22Rv1 (cell line): ENCODE measurements around the gene CHMP1A.

Experiments
- H3K27ac ChIP-seq: fragments of 450-650 bp; 2 replicates; pipeline ENCODE4 v1.5.1; 2017
- ZFX ChIP-seq: fragments of 450-650 bp; IDR thresholded peaks from 2 replicates; pipeline ENCODE4 v1.6.1; 2017; ENCODE audit warnings: antibody characterized with exemption, borderline replicate concordance
- TF ChIP-seq, protein P1 (sequence below): fragments of 450-650 bp; IDR thresholded peaks from 2 replicates; pipeline ENCODE4 v1.5.1; 2017; ENCODE audit warnings: mild to moderate bottlenecking

CHMP1A gene

DNA sequence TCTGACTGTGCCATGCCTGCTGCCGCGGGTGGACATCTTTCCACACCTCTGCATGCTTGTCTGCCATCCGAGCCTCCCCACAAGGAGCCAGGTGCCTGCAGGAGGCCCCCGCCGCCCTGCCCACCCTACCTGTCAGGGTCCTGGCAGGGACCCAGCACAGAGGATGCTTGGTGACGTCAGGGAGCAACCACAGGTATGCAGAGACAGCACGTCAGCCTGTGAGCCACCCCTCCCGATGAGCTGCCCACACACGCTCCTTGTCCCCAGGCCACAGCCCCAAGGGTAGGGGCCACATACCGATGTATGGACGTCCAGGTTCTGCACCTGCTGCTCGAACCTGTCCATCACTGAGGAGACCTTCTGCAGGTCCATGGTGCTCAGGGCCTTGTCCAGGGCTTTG lies 10.6 kb downstream of the CHMP1A start:
- H3K27ac ChIP-seq = no peak overlapping the region
- TF ChIP-seq ZFX = no peak
- TF ChIP-seq, protein P1, sequence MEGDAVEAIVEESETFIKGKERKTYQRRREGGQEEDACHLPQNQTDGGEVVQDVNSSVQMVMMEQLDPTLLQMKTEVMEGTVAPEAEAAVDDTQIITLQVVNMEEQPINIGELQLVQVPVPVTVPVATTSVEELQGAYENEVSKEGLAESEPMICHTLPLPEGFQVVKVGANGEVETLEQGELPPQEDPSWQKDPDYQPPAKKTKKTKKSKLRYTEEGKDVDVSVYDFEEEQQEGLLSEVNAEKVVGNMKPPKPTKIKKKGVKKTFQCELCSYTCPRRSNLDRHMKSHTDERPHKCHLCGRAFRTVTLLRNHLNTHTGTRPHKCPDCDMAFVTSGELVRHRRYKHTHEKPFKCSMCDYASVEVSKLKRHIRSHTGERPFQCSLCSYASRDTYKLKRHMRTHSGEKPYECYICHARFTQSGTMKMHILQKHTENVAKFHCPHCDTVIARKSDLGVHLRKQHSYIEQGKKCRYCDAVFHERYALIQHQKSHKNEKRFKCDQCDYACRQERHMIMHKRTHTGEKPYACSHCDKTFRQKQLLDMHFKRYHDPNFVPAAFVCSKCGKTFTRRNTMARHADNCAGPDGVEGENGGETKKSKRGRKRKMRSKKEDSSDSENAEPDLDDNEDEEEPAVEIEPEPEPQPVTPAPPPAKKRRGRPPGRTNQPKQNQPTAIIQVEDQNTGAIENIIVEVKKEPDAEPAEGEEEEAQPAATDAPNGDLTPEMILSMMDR = no peak

DNA sequence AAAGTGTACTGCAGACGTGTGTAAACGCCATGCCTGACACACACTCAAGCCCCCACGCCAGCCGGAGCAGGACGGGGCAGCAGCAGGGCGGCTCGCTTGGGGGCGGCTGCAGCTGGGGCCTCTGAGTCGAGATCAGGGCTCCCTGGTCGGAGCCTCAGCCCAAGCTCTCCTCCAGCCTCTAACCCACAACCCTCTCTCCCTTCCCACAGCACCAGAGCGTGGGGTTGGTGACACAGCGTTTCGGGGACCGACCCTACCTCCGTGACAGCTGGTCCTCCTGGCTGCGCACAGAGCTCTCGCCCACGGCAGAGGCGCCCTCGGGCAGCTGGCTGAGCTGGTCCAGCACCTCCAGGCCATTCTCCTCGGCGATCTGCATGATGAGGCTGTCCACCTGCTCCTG lies 11.2 kb downstream of the CHMP1A start:
- no peak overlapping the region for H3K27ac ChIP-seq
- TF ChIP-seq, protein P1 = no peak
- no peak for TF ChIP-seq ZFX

DNA sequence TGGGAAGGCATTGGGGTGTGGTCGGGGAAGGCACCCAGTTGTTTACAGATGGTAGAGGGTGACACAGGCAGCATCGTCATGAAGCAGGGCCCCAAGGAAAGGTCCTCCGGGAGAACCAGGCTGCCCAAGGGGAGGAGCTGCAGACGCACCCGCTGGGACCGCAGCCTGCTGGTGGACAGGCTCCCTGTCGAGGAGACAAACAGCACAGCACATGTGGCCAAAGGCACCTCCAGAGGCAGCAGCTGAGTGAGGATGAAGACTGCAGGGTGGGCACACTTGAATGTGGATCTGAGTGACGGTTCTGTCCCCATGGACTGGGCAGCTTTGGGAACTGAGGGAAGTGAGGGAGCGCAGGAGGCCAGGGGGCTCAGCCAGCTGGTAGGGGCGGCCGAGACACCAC lies 12.4 kb downstream of the CHMP1A start:
- TF ChIP-seq ZFX = no peak
- TF ChIP-seq, protein P1 = no peak
- H3K27ac ChIP-seq = no peak overlapping the region

DNA sequence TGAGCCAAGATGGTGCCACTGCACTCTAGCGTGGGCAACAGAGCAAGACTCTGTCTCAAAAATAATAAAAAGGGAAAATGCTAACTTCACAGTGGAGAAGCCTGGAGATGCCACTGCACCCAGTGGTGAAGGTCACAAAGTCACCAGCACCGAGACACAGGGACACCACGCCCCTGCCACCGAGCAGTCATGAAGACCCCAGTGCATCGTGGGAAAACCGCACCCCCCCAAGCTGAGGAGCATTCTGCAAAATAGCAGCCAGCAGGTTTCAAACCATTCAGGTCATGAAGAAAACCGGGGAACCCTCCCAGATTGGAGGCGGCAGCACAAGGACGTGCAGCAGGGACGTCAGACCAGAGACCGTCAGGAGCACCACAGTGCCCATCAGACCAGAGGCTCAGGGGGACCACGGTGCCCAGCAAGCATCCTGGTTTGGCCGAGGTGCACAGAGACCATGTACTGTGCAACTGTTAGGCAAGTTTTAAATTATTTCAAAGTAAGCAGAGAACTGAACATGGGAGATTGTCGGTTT lies 13.7 kb downstream of the CHMP1A start:
- peak overlapping the region; percentile 12; the same call in 1 of the 2 replicates for H3K27ac ChIP-seq

DNA sequence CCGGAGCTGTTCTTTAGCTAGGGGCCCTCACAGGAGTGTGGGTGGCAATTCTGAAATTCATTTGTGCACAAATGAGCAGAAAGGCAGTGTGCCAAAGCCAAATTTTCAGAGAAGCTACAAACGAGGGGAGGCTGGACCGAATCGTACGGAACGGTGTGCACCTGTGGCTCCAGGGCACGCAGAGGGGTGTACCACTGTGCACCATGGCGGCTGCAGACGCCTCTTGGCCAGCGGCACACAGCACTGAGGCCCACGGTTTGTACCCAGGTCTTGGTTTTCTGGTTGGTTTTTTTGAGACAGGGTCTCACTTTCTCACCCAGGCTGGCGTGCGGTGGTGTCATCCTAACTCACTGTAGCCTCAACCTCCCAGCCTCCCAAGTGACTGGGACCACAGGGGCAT lies 14.9 kb downstream of the CHMP1A start:
- peak overlapping the region; percentile 12; the same call in 1 of the 2 replicates for H3K27ac ChIP-seq
- TF ChIP-seq, protein P1 = no peak

More for the DNA sequence above, 13.7 kb downstream of the CHMP1A start:
- TF ChIP-seq ZFX = no peak
- TF ChIP-seq, protein P1 = no peak

DNA sequence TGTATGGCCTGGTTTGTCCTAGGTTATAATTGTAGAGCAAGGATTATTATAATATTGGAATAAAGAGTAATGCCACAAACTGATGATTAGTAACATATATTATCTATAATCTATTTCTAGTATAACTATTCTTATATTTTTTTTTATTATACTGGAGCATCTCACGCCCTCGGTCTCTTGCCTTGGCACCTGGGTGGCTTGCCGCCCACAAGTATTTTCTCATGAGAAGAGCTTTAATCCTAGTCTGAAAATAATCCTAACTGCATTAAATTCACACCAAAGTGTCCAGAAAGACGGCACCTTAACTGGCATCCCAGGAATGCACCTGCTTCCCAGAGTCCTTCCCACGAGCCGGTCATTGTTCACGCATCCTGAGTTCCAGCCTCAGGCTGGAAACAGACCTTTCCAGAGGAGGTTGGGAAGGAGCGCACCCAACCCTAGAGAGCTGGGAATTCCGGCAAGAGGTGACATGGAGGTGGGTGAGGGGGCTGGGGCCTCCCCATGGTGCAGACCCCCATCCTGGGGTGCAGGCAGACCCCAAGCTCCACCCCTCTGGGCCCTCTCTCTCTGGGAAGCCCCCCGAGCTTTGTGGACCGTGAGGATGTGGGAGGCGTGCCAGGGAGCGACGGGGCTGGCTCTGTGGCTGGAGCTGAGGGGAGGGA lies 15.9 kb downstream of the CHMP1A start:
- no peak overlapping the region for H3K27ac ChIP-seq
- TF ChIP-seq, protein P1 = peak; percentile 56
- TF ChIP-seq ZFX = no peak

DNA sequence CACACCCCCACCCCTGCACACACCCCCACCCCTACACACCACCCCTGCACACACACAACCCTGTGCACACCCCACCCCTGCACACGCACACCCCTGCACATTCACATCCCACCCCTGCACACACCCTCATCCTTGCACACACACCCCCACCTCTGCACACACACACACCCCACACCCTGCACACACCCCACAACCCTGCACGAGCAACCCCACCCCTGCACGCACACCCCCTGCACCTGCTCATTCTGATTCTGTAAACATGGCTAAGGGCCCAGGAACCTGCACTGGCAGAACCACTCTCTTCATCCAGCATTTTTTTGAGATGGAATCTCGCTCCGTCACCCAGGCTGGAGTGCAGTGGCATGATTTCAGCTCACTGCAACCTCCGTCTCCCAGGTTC lies 18.1 kb downstream of the CHMP1A start:
- H3K27ac ChIP-seq = no peak overlapping the region
- TF ChIP-seq, protein P1 = no peak
- no peak for TF ChIP-seq ZFX
